AG09319 (cell line): ENCODE data around the gene AMZ1.
A peak's percentile ranks its signal among the peaks of the same experiment; 100 is the strongest.

Source experiments
- DNase-seq: peaks from one replicate; pipeline ENCODE4 v3.0.0-alpha.2; 2010; ENCODE audit warnings: low read depth; ENCODE audit errors: extremely low read depth
- CTCF ChIP-seq: IDR thresholded peaks from 2 replicates; pipeline ENCODE4 v1.5.1; 2011; ENCODE audit warnings: low read depth, mild to moderate bottlenecking, inconsistent platforms, low read length, moderate library complexity

Gene AMZ1

GRCh38 chr7:2687881-2688318, at the start of gene AMZ1:
TSS of gene AMZ1 (plus strand) at chr7:2688202. CDS start at chr7:2700452, 12,250 bp downstream.
- TF ChIP-seq CTCF: no peak
- DNase-seq: no peak

- peak; percentile 57 for DNase-seq
- TF ChIP-seq CTCF: no peak
Measured at GRCh38 chr7:2638224-2638991, 49.6 kb upstream of the AMZ1 start.

- TF ChIP-seq CTCF: no peak
- DNase-seq: no peak
Measured at GRCh38 chr7:2639181-2639681, 48.8 kb upstream of the AMZ1 start.

GRCh38 chr7:2639695-2640481, 48.1 kb upstream of the AMZ1 start:
- DNase-seq: no peak
- TF ChIP-seq CTCF: no peak

- DNase-seq: no peak
- TF ChIP-seq CTCF: no peak
Measured at GRCh38 chr7:2640482-2640830, 47.5 kb upstream of the AMZ1 start.

- DNase-seq: no peak
- TF ChIP-seq CTCF: no peak
Measured at GRCh38 chr7:2640846-2641316, 47.1 kb upstream of the AMZ1 start.
